Inflammatory macrophage treated with lipopolysaccharide for 1 hour (primary cell): ENCODE measurements around the gene CKAP4.

Experiments
- DNase-seq, 2 donors: peaks; one replicate each; pipeline ENCODE4 v3.0.0-alpha.2; 2020 to 2022

The CKAP4 gene

DNA sequence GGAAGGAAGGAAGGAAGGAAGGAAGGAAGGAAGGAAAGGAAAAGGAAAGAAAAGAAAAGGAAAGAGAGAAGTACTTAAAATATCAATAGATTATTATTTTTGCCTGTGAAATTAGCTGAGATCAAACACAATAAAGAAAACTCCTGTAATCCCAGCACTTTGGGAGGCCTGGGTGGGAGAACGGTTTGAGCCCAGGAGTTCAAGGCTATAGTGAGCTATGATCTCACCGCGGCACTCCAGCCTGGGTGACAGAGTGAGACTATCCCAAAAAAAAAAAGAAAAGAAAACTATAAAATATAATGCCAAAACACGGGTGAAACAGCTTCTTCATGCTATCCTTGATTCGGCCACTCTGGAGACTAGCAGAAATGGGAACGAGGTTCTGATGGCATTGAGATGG is 26.2 kb upstream of the CKAP4 start:
- no peak for DNase-seq

- peak; percentile 59 to 66 for DNase-seq
Observed at GRCh38 chr12:106273491-106273890, 25.7 kb upstream of the CKAP4 start.

- DNase-seq: no peak
Observed at GRCh38 chr12:106271575-106272505, 24.0 kb upstream of the CKAP4 start.

DNA sequence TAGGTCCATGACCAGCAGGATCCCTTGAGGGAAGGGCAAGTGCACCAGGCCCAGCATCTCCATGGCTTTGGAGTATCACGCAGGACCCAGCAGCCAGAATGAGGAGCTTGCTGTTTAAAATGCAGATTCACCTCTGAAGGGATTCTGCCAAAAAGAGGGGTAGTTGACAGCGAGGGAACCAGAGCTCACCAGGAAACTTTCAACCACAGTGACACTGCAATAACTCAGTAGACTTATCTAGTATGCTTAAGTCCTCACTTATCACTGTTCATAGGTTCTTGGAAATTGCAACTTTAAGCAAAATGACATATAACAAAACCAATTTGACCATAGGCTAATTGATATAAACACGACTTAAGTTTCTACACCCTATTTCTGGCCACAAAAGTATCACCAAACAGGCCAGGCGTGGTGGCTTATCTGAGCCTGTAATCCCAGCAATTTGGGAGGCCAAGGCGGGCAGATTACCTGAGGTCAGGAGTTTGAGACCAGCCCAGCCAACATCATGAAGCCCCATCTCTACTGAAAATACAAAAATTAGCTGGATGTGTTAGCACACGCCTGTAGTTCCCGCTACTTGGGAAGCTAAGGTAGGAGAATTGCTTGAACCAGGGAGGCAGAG is 21.4 kb upstream of the CKAP4 start:
- DNase-seq: no peak

GRCh38 chr12:106267535-106267934 is 19.7 kb upstream of the CKAP4 start:
- DNase-seq: no peak

- peak; percentile 47 to 63 for DNase-seq
Observed at GRCh38 chr12:106265116-106265515, 17.3 kb upstream of the CKAP4 start.

- no peak for DNase-seq
Observed at GRCh38 chr12:106258935-106259334, 11.1 kb upstream of the CKAP4 start.

GRCh38 chr12:106258226-106258625 is 10.4 kb upstream of the CKAP4 start:
- DNase-seq: no peak

DNA sequence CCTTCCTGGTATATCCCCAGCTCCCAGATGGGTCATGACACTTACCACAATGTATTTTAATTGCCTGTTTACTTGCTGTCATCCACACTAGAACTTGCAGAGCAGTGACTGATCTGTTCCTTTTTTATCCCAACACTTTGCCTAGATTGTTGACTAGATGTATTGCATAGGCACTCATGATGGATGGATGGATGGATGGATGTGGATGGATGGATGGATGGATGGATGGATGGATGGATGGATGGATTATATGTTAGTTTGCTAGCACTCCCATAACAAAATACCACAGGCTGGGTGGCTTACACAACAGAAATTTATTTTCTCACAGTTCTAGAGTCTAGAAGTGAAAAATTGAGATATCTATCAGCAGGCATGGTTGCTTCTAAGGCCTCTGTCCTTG is 8.7 kb upstream of the CKAP4 start:
- no peak for DNase-seq

GRCh38 chr12:106255952-106256351 is 8.1 kb upstream of the CKAP4 start:
- no peak for DNase-seq

DNA sequence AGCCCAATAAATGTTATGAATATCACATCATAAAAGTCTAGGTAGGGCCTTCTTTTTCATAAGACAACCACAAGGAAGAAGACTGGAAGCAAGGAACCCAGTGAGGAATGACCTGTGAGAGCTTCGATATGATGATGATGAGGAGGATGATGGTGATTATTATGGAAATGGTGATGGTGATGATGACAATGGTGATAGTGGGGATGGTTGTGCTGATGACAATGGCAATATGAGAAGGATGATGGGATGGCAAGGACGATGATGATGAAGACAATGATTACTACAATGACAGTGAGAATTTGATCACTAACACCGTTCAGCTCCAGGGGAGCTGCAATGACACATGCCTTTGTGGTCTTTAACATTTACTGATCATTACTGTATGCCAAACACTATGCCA is 7.7 kb upstream of the CKAP4 start:
- no peak for DNase-seq

DNA sequence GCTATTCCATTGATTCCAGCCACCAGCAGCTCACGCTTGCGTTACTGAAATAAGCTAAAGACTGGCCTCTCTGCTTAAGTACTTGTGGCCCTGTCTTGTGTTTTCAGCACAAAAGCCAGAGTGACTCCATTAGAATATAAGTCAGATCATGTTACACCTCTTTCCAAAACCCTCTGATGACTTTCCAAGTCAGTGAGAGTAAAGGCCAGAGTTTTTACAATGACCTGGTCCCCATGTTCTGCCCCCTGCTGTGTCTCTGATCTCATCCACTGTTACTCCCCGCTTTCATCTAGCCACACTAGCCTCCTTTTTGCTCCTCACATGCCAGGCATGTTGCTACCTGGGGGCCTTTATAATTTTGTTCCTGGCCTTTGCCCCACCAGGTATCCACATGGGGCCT is 6.9 kb upstream of the CKAP4 start:
- DNase-seq: no peak

GRCh38 chr12:106251631-106252455 is 4.0 kb upstream of the CKAP4 start:
- DNase-seq: peak in 1 of 2 donors; percentile 42

- no peak for DNase-seq
Observed at GRCh38 chr12:106249411-106250135, 1.8 kb upstream of the CKAP4 start.

GRCh38 chr12:106248846-106249371 is 1.1 kb upstream of the CKAP4 start:
- DNase-seq: peak; percentile 87 to 88

GRCh38 chr12:106248312-106248845 is 559 bp upstream of the CKAP4 start:
- DNase-seq: peak; percentile 79 to 82

GRCh38 chr12:106246891-106247673 is 738 bp downstream of the CKAP4 start:
- peak; percentile 23 to 39 for DNase-seq

- DNase-seq: peak; percentile 82 to 90
Observed at GRCh38 chr12:106245767-106246166, 2.1 kb downstream of the CKAP4 start.

DNA sequence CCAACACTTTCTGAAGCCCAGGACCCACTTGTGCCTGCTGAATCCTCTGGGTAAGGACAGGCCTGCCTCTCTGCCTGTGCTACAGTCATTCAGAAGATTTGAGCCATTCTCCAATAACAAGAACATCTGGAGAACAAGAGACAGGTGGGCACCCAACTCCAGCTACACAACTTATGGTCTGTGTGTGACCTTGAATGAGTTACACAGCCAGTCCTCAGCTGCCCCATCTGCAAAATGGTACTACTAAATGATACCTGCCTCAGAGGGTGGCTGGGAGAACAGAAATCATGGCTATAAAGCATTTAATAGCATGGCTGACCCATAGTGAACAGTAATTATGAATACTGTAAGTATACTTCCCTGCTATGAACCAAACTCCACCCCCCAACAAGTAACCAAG is 4.2 kb downstream of the CKAP4 start:
- no peak for DNase-seq

GRCh38 chr12:106240821-106241220 is 7.0 kb downstream of the CKAP4 start:
- no peak for DNase-seq

- no peak for DNase-seq
Observed at GRCh38 chr12:106239951-106240335, 7.9 kb downstream of the CKAP4 start.
